BE2C (cell line): ENCODE measurements around the gene PAM16.

Experiments
- DNase-seq: peaks from one replicate; pipeline ENCODE4 v3.0.0-alpha.2; 2020
- H3K27me3 ChIP-seq: fragments of 250-450 bp; sonication (Bioruptor Pico); 2 replicates; pipeline ENCODE4 v1.5.1; 2020; ENCODE audit warnings: mild to moderate bottlenecking
- H3K36me3 ChIP-seq: fragments of 250-450 bp; sonication (Bioruptor Pico); 2 replicates; pipeline ENCODE4 v1.5.1; 2020; ENCODE audit warnings: mild to moderate bottlenecking
- H3K4me1 ChIP-seq: fragments of 250-450 bp; sonication (Bioruptor Pico); 2 replicates; pipeline ENCODE4 v1.5.1; 2020
- H3K4me3 ChIP-seq: 2 replicates; pipeline ENCODE4 v1.5.1; 2011; ENCODE audit warnings: low read depth, low read length
- H3K9me3 ChIP-seq: fragments of 250-450 bp; sonication (Bioruptor Pico); 2 replicates; pipeline ENCODE4 v1.5.1; 2020
- TF ChIP-seq, protein P1 (sequence below): IDR thresholded peaks from 2 replicates; pipeline ENCODE4 v1.5.1; 2012; ENCODE audit warnings: mild to moderate bottlenecking, low read depth, low read length

The PAM16 gene

DNA sequence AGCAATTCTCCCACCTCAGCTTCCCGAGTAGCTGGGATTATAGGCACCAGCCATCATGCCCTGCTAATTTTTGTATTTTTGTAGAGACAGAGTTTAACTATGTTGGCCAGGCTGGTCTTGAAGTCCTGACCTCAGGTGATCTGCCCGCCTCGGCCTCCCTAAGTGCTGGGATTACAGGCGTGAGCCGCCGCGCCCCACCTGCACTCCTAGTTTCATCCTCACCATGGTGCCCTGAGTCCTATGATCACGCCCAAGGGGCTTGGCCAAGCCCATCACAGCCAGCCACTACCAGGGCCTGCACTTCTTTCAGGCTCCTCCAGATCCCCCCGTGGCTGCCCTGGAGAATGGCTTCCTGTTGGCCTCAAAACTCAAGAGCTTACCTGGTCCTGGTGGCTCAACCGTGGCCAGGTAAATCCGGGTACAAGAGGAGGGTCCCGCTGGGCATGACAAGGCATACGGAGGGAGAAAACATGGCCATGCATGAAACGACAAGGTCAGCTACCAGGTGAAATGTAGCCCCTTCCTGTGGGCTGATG is 57.9 kb downstream of the PAM16 start:
- no peaks in the 10 kb centered on the region for H3K27me3 ChIP-seq
- TF ChIP-seq, protein P1, sequence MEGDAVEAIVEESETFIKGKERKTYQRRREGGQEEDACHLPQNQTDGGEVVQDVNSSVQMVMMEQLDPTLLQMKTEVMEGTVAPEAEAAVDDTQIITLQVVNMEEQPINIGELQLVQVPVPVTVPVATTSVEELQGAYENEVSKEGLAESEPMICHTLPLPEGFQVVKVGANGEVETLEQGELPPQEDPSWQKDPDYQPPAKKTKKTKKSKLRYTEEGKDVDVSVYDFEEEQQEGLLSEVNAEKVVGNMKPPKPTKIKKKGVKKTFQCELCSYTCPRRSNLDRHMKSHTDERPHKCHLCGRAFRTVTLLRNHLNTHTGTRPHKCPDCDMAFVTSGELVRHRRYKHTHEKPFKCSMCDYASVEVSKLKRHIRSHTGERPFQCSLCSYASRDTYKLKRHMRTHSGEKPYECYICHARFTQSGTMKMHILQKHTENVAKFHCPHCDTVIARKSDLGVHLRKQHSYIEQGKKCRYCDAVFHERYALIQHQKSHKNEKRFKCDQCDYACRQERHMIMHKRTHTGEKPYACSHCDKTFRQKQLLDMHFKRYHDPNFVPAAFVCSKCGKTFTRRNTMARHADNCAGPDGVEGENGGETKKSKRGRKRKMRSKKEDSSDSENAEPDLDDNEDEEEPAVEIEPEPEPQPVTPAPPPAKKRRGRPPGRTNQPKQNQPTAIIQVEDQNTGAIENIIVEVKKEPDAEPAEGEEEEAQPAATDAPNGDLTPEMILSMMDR = no peak; the same call in 1 of the 2 replicates
- no peak for DNase-seq
- peaks cover 9% of the 10 kb centered on the region for H3K4me1 ChIP-seq
- no peaks in the 10 kb centered on the region for H3K9me3 ChIP-seq
- peak overlapping the region; percentile 31; the same call in 1 of the 2 replicates for H3K4me3 ChIP-seq
- H3K36me3 ChIP-seq = no peaks in the 10 kb centered on the region

DNA sequence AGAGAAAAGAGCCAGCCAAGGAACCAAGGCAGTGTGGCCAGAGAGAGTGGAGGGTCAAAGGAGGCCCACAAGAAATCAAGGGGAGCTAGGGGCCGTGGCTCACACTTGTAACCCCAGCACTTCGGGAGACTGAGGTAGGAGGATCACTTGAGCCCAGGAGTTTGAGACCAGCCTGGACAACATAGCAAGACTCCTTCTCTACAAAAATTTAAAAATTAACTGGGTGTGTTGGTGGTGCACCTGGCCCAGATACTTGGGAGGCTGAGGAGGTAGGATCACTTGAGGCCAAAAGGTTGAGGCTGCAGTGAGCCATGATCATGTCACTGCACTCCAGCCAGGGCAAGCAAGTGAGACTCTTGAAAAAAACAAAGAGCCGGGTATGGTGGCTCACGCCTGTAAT is 59.4 kb downstream of the PAM16 start:
- no peaks in the 10 kb centered on the region for H3K36me3 ChIP-seq
- H3K4me1 ChIP-seq = peaks cover 9% of the 10 kb centered on the region

More for the DNA sequence above, 59.4 kb downstream of the PAM16 start:
- Histone ChIP-seq H3K9me3 (no peaks in the 10 kb centered on the region), H3K4me3 (no peak overlapping the region), H3K27me3 (no peaks in the 10 kb centered on the region)
- TF ChIP-seq, protein P1 = no peak
- DNase-seq = no peak
